PC-9 (cell line): ENCODE measurements around the gene GADD45G.

Experiments used
- CTCF ChIP-seq: fragments of 200-600 bp; sonication (generic); conservative IDR thresholded peaks from 2 replicates; pipeline ENCODE4 v1.6.1; 2017; ENCODE audit warnings: mixed run types, antibody characterized with exemption, mild to moderate bottlenecking, moderate library complexity
- EZH2 ChIP-seq: fragments of 200-600 bp; sonication (generic); IDR thresholded peaks from 2 replicates; pipeline ENCODE4 v1.8.0; 2017; ENCODE audit warnings: antibody characterized with exemption, low read depth

DNA sequence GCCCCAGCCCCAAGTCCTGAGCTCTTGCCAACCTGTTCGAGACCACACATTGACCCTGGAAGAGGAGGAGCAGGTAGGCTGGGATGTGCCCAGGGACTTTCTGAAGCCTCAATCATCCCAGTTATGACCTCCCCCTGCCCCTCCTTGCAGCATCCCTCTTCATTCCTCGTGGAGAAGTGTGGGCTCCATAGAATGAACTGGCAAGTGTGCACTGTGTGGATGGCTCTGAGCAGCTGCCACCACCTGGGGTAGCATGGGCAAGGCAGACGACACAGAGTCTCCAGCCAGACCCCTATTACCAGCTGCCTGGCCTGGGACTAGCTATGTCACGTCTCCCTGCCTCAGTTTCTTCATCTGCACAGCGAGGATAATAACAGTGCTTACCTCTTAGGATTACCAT is 33.5 kb downstream of the GADD45G start:
- TF ChIP-seq CTCF (no peak), EZH2 (no peak)
